Trophoblast cell (in vitro differentiated cells and primary cell): ENCODE data around the gene AOPEP.
A peak's percentile ranks its signal among the peaks of the same experiment; 100 is the strongest.

Experiments used
- DNase-seq, 2 donors: peaks; one replicate each; pipeline ENCODE4 v3.0.0-alpha.2; 2016
- H2AFZ ChIP-seq: 2 replicates; pipeline ENCODE4 v1.6.1; 2013; ENCODE audit warnings: low read length, moderate library complexity, mild to moderate bottlenecking; ENCODE audit not compliant: insufficient read depth, poor library complexity
- H2AK5ac ChIP-seq: 2 replicates; pipeline ENCODE4 v1.6.1; 2013; ENCODE audit warnings: mild to moderate bottlenecking, low read length
- H2BK120ac ChIP-seq: 2 replicates; pipeline ENCODE4 v1.6.1; 2013; ENCODE audit warnings: low read length, mild to moderate bottlenecking, moderate library complexity; ENCODE audit not compliant: insufficient read depth, poor library complexity
- H2BK12ac ChIP-seq: 2 replicates; pipeline ENCODE4 v1.6.1; 2013; ENCODE audit warnings: mild to moderate bottlenecking, low read length, moderate library complexity
- H2BK5ac ChIP-seq: 2 replicates; pipeline ENCODE4 v1.6.1; 2013; ENCODE audit warnings: low read length, low read depth, moderate library complexity, mild to moderate bottlenecking; ENCODE audit not compliant: poor library complexity
- H3K14ac ChIP-seq: 2 replicates; pipeline ENCODE4 v1.6.1; 2013; ENCODE audit warnings: mild to moderate bottlenecking, low read length
- H3K18ac ChIP-seq: 2 replicates; pipeline ENCODE4 v1.6.1; 2013; ENCODE audit warnings: mild to moderate bottlenecking, low read length
- H3K23ac ChIP-seq: 2 replicates; pipeline ENCODE4 v1.6.1; 2013; ENCODE audit warnings: low read length
- H3K27ac ChIP-seq: 2 replicates; pipeline ENCODE4 v1.5.1; 2013; ENCODE audit warnings: low read depth, mild to moderate bottlenecking, inconsistent platforms, low read length, moderate library complexity
- H3K27me3 ChIP-seq: 2 replicates; pipeline ENCODE4 v1.6.1; 2013; ENCODE audit warnings: inconsistent platforms, mild to moderate bottlenecking, low read length, moderate library complexity; ENCODE audit not compliant: insufficient read depth
- H3K36me3 ChIP-seq, 2 experiments: 1 replicate in 1 of 2; 2 replicates in 1 of 2; pipeline ENCODE4 v1.6.1; 2013; ENCODE audit warnings: low read length in 2 of 2, mild to moderate bottlenecking in 2 of 2, moderate library complexity in 1 of 2; ENCODE audit not compliant: insufficient read depth in 2 of 2, control insufficient read depth in 1 of 2
- H3K4ac ChIP-seq: 2 replicates; pipeline ENCODE4 v1.6.1; 2013; ENCODE audit warnings: low read depth, mild to moderate bottlenecking, low read length, moderate library complexity
- H3K4me1 ChIP-seq, 2 experiments: 1 replicate in 1 of 2; 2 replicates in 1 of 2; pipeline ENCODE4 v1.6.1; 2013; ENCODE audit warnings: low read length in 2 of 2, mild to moderate bottlenecking in 2 of 2, moderate library complexity in 1 of 2; ENCODE audit not compliant: insufficient read depth in 2 of 2, control insufficient read depth in 1 of 2
- H3K4me2 ChIP-seq: 2 replicates; pipeline ENCODE4 v1.6.1; 2013; ENCODE audit warnings: inconsistent platforms, mild to moderate bottlenecking, low read length, moderate library complexity
- H3K4me3 ChIP-seq: 2 replicates; pipeline ENCODE4 v1.5.1; 2013; ENCODE audit warnings: mild to moderate bottlenecking, low read depth, low read length, inconsistent platforms
- H3K79me1 ChIP-seq: one replicate; pipeline ENCODE4 v1.6.1; 2013; ENCODE audit warnings: low read length
- H3K79me2 ChIP-seq: 2 replicates; pipeline ENCODE4 v1.6.1; 2013; ENCODE audit warnings: low read length, mild to moderate bottlenecking; ENCODE audit not compliant: control insufficient read depth, insufficient read depth, poor library complexity
- H3K9ac ChIP-seq: 2 replicates; pipeline ENCODE4 v1.6.1; 2013; ENCODE audit warnings: mild to moderate bottlenecking, low read length
- H3K9me3 ChIP-seq: 2 replicates; pipeline ENCODE4 v1.6.1; 2013; ENCODE audit warnings: low read depth, mild to moderate bottlenecking, control low read depth, inconsistent platforms, low read length; ENCODE audit not compliant: insufficient read depth
- H4K12ac ChIP-seq: 2 replicates; pipeline ENCODE4 v1.6.1; 2013; ENCODE audit warnings: low read depth, mild to moderate bottlenecking, low read length, moderate library complexity
- H4K8ac ChIP-seq: 2 replicates; pipeline ENCODE4 v1.6.1; 2013; ENCODE audit warnings: low read depth, mild to moderate bottlenecking, low read length, moderate library complexity
- H4K91ac ChIP-seq: one replicate; pipeline ENCODE4 v1.6.1; 2013; ENCODE audit warnings: low read depth, mild to moderate bottlenecking, low read length, moderate library complexity
- WGBS: extraction: QIAGEN DNeasy Blood & Tissue Kit; methylation state at CpG from one replicate; pipeline ENCODE4 v1.1.7; 2013; ENCODE audit warnings: missing lambda C conversion rate; ENCODE audit not compliant: insufficient read length, insufficient coverage; ENCODE audit errors: extremely low coverage; 5-methylcytosine and 5-hydroxymethylcytosine counted together

The AOPEP gene

GRCh38 chr9:95038666-95039065 lies 312.2 kb downstream of the AOPEP start:
- no peak for DNase-seq
- Histone ChIP-seq H2BK120ac (no peak overlapping the region), H4K91ac (peak overlapping the region; percentile 31), H4K12ac (no peak overlapping the region), H3K79me1 (peaks cover 4% of the 10 kb centered on the region), H3K14ac (no peak overlapping the region), H3K27ac (no peak overlapping the region), H3K9ac (no peak overlapping the region), H3K4me2 (no peak overlapping the region), H2BK12ac (no peak overlapping the region), H3K27me3 (no peaks in the 10 kb centered on the region), H2BK5ac (no peak overlapping the region), H3K18ac (no peak overlapping the region), H3K36me3 (peaks cover 2 to 3% of the 10 kb centered on the region in 2 experiments), H3K4me1 (peaks cover 8 to 14% of the 10 kb centered on the region in 2 experiments), H2AK5ac (no peak overlapping the region), H3K4me3 (no peak overlapping the region), H3K9me3 (no peaks in the 10 kb centered on the region), H3K79me2 (no peaks in the 10 kb centered on the region), H4K8ac (no peak overlapping the region), H3K4ac (no peak overlapping the region), H3K23ac (no peak overlapping the region), H2AFZ (no peak overlapping the region)
- WGBS, result no CpG with 5 or more reads among the region's 9 CpGs

- H3K4me3 ChIP-seq, result no peak overlapping the region
- DNase-seq, result no peak
Observed at GRCh38 chr9:95040106-95040505, 313.6 kb downstream of the AOPEP start.

GRCh38 chr9:95043826-95044225 lies 317.3 kb downstream of the AOPEP start:
- no peak overlapping the region for H3K4ac ChIP-seq
- peaks cover 13% of the 10 kb centered on the region for H3K79me1 ChIP-seq
- no peak overlapping the region for H2AFZ ChIP-seq
- H3K9me3 ChIP-seq, result no peaks in the 10 kb centered on the region
- no peak overlapping the region for H3K18ac ChIP-seq
- H3K4me1 ChIP-seq, result peaks cover 11 to 14% of the 10 kb centered on the region in 2 experiments
- H3K4me2 ChIP-seq, result no peak overlapping the region
- no peak for DNase-seq
- H3K4me3 ChIP-seq, result no peak overlapping the region
- no peak overlapping the region for H3K9ac ChIP-seq
- H3K27me3 ChIP-seq, result no peaks in the 10 kb centered on the region
- WGBS, result no CpG with 5 or more reads among the region's 5 CpGs
- H2BK12ac ChIP-seq, result no peak overlapping the region
- H2AK5ac ChIP-seq, result no peak overlapping the region
- no peak overlapping the region for H4K8ac ChIP-seq
- no peak overlapping the region for H4K12ac ChIP-seq
- H3K23ac ChIP-seq, result no peak overlapping the region
- H3K27ac ChIP-seq, result no peak overlapping the region
- peaks cover 5% of the 10 kb centered on the region for H3K79me2 ChIP-seq
- H3K14ac ChIP-seq, result no peak overlapping the region
- no peak overlapping the region for H2BK5ac ChIP-seq
- H4K91ac ChIP-seq, result no peak overlapping the region
- H2BK120ac ChIP-seq, result no peak overlapping the region
- peaks cover 2 to 8% of the 10 kb centered on the region in 2 experiments for H3K36me3 ChIP-seq

More at GRCh38 chr9:95040106-95040505, 313.6 kb downstream of the AOPEP start:
- peaks cover 14 to 22% of the 10 kb centered on the region in 2 experiments for H3K4me1 ChIP-seq
- no peak overlapping the region for H4K8ac ChIP-seq
- WGBS, result no CpG with 5 or more reads among the region's 5 CpGs
- H3K36me3 ChIP-seq, result peaks cover 2 to 6% of the 10 kb centered on the region in 2 experiments
- no peak overlapping the region for H2BK12ac ChIP-seq
- H2AFZ ChIP-seq, result no peak overlapping the region
- H3K79me2 ChIP-seq, result no peaks in the 10 kb centered on the region
- no peak overlapping the region for H3K18ac ChIP-seq
- no peak overlapping the region for H4K12ac ChIP-seq
- no peak overlapping the region for H2AK5ac ChIP-seq
- H3K4ac ChIP-seq, result no peak overlapping the region
- peaks cover 7% of the 10 kb centered on the region for H3K79me1 ChIP-seq
- H3K9me3 ChIP-seq, result no peaks in the 10 kb centered on the region
- H2BK120ac ChIP-seq, result no peak overlapping the region
- no peak overlapping the region for H4K91ac ChIP-seq
- no peak overlapping the region for H2BK5ac ChIP-seq
- no peak overlapping the region for H3K9ac ChIP-seq
- no peak overlapping the region for H3K27ac ChIP-seq
- no peaks in the 10 kb centered on the region for H3K27me3 ChIP-seq
- H3K23ac ChIP-seq, result no peak overlapping the region
- H3K14ac ChIP-seq, result no peak overlapping the region
- H3K4me2 ChIP-seq, result no peak overlapping the region

GRCh38 chr9:95044731-95045508 lies 318.4 kb downstream of the AOPEP start:
- H4K12ac ChIP-seq, result no peak overlapping the region
- peaks cover 12 to 16% of the 10 kb centered on the region in 2 experiments for H3K4me1 ChIP-seq
- DNase-seq, result peak; percentile 92 to 96
- peaks cover 5% of the 10 kb centered on the region for H3K79me2 ChIP-seq
- no peak overlapping the region for H3K27ac ChIP-seq
- H2BK120ac ChIP-seq, result peak overlapping the region; percentile 0
- H3K14ac ChIP-seq, result no peak overlapping the region
- peak overlapping the region; percentile 21 for H4K8ac ChIP-seq
- peak overlapping the region; percentile 37 for H2BK12ac ChIP-seq
- H3K9me3 ChIP-seq, result no peaks in the 10 kb centered on the region
- H3K36me3 ChIP-seq, result peaks cover 2 to 8% of the 10 kb centered on the region in 2 experiments
- no peaks in the 10 kb centered on the region for H3K27me3 ChIP-seq
- no CpG with 5 or more reads among the region's 36 CpGs for WGBS
- H3K9ac ChIP-seq, result peak overlapping the region; percentile 5
- H3K4me2 ChIP-seq, result peak overlapping the region; percentile 56
- H3K4ac ChIP-seq, result no peak overlapping the region
- H3K79me1 ChIP-seq, result peaks cover 14% of the 10 kb centered on the region
- H4K91ac ChIP-seq, result no peak overlapping the region
- peak overlapping the region; percentile 59 for H3K23ac ChIP-seq
- no peak overlapping the region for H2BK5ac ChIP-seq
- no peak overlapping the region for H3K4me3 ChIP-seq
- H3K18ac ChIP-seq, result peak overlapping the region; percentile 30
- H2AFZ ChIP-seq, result no peak overlapping the region
- no peak overlapping the region for H2AK5ac ChIP-seq
